PC-3 (cell line): Measurements from ENCODE around the gene ACTR3C.
"Not testable (repeated sequence)": the region's sequence is repeated elsewhere in the genome, so short reads cannot be mapped to it uniquely, and the experiment has no call there.

Source experiments
- CTCF ChIP-seq: fragments of 300-600 bp; sonication (generic); conservative IDR thresholded peaks from 2 replicates; pipeline ENCODE4 v1.5.1; 2017; ENCODE audit warnings: antibody characterized with exemption, low read depth, mild to moderate bottlenecking, low read length
- EZH2 ChIP-seq: fragments of 300-600 bp; sonication (generic); IDR thresholded peaks from one replicate; pipeline ENCODE4 v1.6.1; 2017; ENCODE audit warnings: antibody characterized with exemption, mild to moderate bottlenecking, low read length; ENCODE audit not compliant: unreplicated experiment
- EZH2phosphoT487 ChIP-seq: fragments of 300-600 bp; sonication (generic); IDR thresholded peaks from 2 replicates; pipeline ENCODE4 v1.6.1; 2018; ENCODE audit warnings: mild to moderate bottlenecking, antibody characterized with exemption, low read length, borderline replicate concordance

DNA sequence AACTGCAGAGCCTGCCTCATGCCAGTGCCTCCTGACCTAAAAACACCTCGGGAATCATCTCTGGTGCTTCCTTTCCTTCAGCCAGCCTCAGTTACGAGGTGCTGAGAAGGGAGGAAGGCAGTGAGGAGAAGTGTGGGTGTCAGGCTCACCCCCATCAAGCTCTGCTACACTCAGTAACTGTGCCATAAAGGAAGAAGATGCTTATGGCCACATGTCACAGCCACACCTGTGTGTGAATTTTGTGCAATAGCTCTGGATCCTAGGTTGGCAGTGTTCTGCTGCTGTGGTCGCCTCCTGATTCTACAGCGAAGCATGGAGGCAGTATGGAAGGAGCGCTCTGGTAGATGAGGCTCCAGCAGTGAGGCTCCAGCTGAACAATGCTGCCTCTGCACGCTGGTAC is 34.5 kb downstream of the ACTR3C start:
- not testable (repeated sequence) for TF ChIP-seq EZH2, CTCF, EZH2phosphoT487
